ENCODE data around the gene MUC5AC.

Gene MUC5AC

DNA sequence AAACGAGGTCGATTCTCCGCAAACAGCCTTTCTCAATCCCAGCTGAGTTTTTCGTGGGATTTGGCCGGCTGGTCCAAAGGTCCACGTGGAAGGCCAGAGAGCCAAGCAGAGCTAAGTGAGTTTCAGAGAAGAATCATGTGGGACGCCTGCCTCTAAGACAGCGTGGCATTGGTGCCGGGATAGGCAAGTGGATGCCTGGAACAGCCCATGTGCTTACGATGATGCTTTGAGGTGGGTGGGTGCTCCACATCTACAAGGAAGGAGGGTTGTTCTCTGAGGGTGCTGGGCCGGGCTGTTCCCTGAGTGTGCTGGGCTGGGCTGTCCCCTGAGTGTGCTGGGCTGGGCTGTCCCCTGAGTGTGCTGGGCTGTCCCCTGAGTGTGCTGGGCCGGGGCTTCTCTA is 41.6 kb upstream of the MUC5AC start:
- Histone ChIP-seq H3K36me3 (ENCODE audit: control insufficient read depth in 1 of 2, insufficient read depth in 2 of 2, low read length in 2 of 2) (no peaks in the 10 kb centered on the region), H3K27me3 (ENCODE audit: control insufficient read depth in 1 of 2, insufficient read depth in 2 of 2, low read length in 2 of 2) (no peaks in the 10 kb centered on the region), H3K27ac (ENCODE audit: low read depth, low read length) (no peak overlapping the region)

GRCh38 chr11:1116666-1117390 is 40.9 kb upstream of the MUC5AC start:
- Histone ChIP-seq H3K27ac (ENCODE audit: low read depth, low read length) (no peak overlapping the region), H3K9ac (ENCODE audit: low read depth in 1 of 2, low read length in 2 of 2) (no peak overlapping the region), H3K27me3 (ENCODE audit: control insufficient read depth in 1 of 2, insufficient read depth in 2 of 2, low read length in 2 of 2) (no peaks in the 10 kb centered on the region), H3K9me3 (ENCODE audit: control insufficient read depth in 1 of 2, low read length in 2 of 2) (no peaks in the 10 kb centered on the region), H3K4me1 (ENCODE audit: control insufficient read depth in 1 of 2, insufficient read depth in 2 of 2, low read length in 2 of 2) (no peaks in the 10 kb centered on the region), H3K4me3 (ENCODE audit: low read depth in 1 of 2, low read length in 2 of 2) (no peak overlapping the region), H3K36me3 (ENCODE audit: control insufficient read depth in 1 of 2, insufficient read depth in 2 of 2, low read length in 2 of 2) (no peaks in the 10 kb centered on the region)

More for the DNA sequence above, 41.6 kb upstream of the MUC5AC start:
- H3K4me1 ChIP-seq (ENCODE audit: control insufficient read depth in 1 of 2, insufficient read depth in 2 of 2, low read length in 2 of 2): no peaks in the 10 kb centered on the region
- no peak overlapping the region for H3K9ac ChIP-seq (ENCODE audit: low read depth in 1 of 2, low read length in 2 of 2)
- no peak overlapping the region for H3K4me3 ChIP-seq (ENCODE audit: low read depth in 1 of 2, low read length in 2 of 2)
- H3K9me3 ChIP-seq (ENCODE audit: control insufficient read depth in 1 of 2, low read length in 2 of 2): no peaks in the 10 kb centered on the region

DNA sequence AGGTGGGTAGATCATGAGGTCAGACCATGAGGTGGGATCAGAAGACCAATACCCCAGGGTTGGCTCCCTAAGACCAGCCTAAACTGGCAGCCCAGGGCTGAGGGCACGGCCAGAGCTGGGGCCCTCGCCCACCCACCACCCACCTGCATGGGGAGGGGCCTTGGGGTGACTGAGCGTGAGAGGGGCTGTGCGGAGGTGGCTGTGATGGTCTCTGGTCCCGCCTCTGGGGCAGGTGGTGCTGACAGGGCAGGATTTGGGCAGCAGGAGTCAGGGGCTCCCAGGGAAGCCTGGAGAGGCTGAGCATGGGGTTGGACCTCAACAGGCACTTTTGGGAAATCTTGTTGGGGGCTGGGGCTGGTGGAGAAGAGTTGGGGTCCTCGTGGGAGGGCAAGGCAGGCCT is 39.8 kb upstream of the MUC5AC start:
- Histone ChIP-seq H3K4me3 (ENCODE audit: low read depth in 1 of 2, low read length in 2 of 2) (no peak overlapping the region), H3K9ac (ENCODE audit: low read depth in 1 of 2, low read length in 2 of 2) (no peak overlapping the region), H3K27ac (ENCODE audit: low read depth, low read length) (no peak overlapping the region), H3K36me3 (ENCODE audit: control insufficient read depth in 1 of 2, insufficient read depth in 2 of 2, low read length in 2 of 2) (no peaks in the 10 kb centered on the region), H3K27me3 (ENCODE audit: control insufficient read depth in 1 of 2, insufficient read depth in 2 of 2, low read length in 2 of 2) (no peaks in the 10 kb centered on the region), H3K4me1 (ENCODE audit: control insufficient read depth in 1 of 2, insufficient read depth in 2 of 2, low read length in 2 of 2) (no peaks in the 10 kb centered on the region), H3K9me3 (ENCODE audit: control insufficient read depth in 1 of 2, low read length in 2 of 2) (no peaks in the 10 kb centered on the region)

DNA sequence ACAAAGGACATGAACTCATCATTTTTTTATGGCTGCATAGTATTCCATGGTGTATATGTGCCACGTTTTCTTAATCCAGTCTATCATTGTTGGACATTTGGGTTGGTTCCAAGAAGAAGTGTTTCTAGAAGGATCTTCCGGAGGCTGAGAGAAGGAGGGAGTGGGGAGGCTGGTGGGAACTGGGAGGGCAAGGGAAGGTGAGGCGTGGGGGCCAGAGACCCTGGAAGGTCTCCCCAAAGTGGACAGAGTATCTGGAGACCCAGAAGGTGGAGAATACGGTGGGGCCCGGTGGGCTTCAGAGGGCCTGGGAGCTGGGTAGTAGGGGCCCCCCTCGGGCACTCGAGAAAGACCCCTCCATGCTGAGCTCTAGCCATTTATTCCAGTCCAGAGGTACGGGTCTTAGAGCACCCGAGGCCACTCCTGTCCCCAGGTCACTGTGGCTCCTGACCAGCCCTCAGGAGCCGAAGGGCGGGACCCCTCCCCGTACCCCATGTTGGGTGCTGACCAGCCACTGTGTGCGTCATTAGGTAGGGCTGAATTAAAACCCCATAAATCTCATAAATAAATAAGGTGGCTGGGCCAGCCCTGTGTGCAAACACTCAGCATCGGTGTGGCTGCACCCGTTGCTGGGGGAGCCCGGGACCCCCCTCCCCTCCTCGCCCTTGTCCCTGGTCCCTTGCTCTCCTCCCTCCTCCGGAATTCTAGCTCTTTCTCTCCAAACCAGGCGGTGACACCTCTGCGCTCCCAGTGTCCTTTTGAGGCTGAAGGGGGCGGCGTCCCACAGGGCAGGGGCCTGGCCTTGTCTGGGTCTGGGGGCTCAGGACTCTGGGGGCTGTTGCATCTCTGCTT is 38.8 kb upstream of the MUC5AC start:
- Histone ChIP-seq H3K27me3 (ENCODE audit: control insufficient read depth in 1 of 2, insufficient read depth in 2 of 2, low read length in 2 of 2) (no peaks in the 10 kb centered on the region), H3K4me3 (ENCODE audit: low read depth in 1 of 2, low read length in 2 of 2) (no peak overlapping the region), H3K36me3 (ENCODE audit: control insufficient read depth in 1 of 2, insufficient read depth in 2 of 2, low read length in 2 of 2) (no peaks in the 10 kb centered on the region), H3K9ac (ENCODE audit: low read depth in 1 of 2, low read length in 2 of 2) (no peak overlapping the region), H3K27ac (ENCODE audit: low read depth, low read length) (no peak overlapping the region), H3K4me1 (ENCODE audit: control insufficient read depth in 1 of 2, insufficient read depth in 2 of 2, low read length in 2 of 2) (no peaks in the 10 kb centered on the region), H3K9me3 (ENCODE audit: control insufficient read depth in 1 of 2, low read length in 2 of 2) (no peaks in the 10 kb centered on the region)

- Histone ChIP-seq H3K4me1 (ENCODE audit: control insufficient read depth in 1 of 2, insufficient read depth in 2 of 2, low read length in 2 of 2) (no peaks in the 10 kb centered on the region), H3K9ac (ENCODE audit: low read depth in 1 of 2, low read length in 2 of 2) (no peak overlapping the region), H3K27me3 (ENCODE audit: control insufficient read depth in 1 of 2, insufficient read depth in 2 of 2, low read length in 2 of 2) (no peaks in the 10 kb centered on the region), H3K27ac (ENCODE audit: low read depth, low read length) (no peak overlapping the region), H3K36me3 (ENCODE audit: control insufficient read depth in 1 of 2, insufficient read depth in 2 of 2, low read length in 2 of 2) (no peaks in the 10 kb centered on the region), H3K4me3 (ENCODE audit: low read depth in 1 of 2, low read length in 2 of 2) (no peak overlapping the region), H3K9me3 (ENCODE audit: control insufficient read depth in 1 of 2, low read length in 2 of 2) (no peaks in the 10 kb centered on the region)
Measured at GRCh38 chr11:1119604-1120146, 38.1 kb upstream of the MUC5AC start.

DNA sequence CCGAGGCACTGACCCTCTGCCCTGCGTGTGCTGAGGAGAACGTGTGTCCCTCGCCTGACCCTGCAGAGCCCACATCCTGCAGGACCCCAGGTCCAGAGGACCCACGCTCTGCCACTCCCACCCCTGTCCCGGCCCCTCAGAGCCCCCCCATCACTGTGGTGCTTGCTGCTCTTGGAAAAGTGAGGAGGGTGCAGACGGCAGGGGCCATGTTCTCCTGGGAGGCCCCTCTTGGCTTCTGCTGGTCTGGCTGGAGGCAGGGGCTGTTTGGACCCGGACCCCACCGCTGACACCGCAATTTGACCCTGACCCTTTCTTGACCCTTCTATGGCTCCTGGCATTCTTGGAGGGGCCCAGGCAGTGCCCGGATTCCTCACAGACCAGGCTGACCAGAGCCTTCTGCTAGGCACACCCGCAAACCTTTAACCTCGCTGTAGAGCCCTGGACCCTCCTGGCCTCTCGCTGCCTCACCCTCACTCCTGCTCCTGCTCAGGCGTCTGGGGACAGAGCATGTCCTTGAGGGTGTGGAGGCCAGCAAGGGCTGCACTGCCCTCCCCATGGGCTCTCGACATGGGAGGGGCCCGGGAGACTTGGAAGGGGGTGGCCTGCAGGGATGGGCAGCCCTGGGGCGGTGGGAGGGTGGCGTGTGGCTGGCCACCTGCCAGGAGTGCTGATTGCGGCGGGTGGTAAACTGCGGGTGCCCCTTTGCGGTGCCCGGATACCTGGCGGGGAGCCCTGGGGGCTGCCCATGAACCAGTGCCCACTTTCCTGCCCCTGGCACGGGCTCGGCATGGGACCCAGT is 37.0 kb upstream of the MUC5AC start:
- Histone ChIP-seq H3K36me3 (ENCODE audit: control insufficient read depth in 1 of 2, insufficient read depth in 2 of 2, low read length in 2 of 2) (no peaks in the 10 kb centered on the region), H3K4me1 (ENCODE audit: control insufficient read depth in 1 of 2, insufficient read depth in 2 of 2, low read length in 2 of 2) (no peaks in the 10 kb centered on the region), H3K27me3 (ENCODE audit: control insufficient read depth in 1 of 2, insufficient read depth in 2 of 2, low read length in 2 of 2) (peaks cover 0 to 1% of the 10 kb centered on the region in 2 donors), H3K27ac (ENCODE audit: low read depth, low read length) (no peak overlapping the region), H3K9me3 (ENCODE audit: control insufficient read depth in 1 of 2, low read length in 2 of 2) (no peaks in the 10 kb centered on the region), H3K9ac (ENCODE audit: low read depth in 1 of 2, low read length in 2 of 2) (no peak overlapping the region), H3K4me3 (ENCODE audit: low read depth in 1 of 2, low read length in 2 of 2) (no peak overlapping the region)

GRCh38 chr11:1121331-1121812 is 36.4 kb upstream of the MUC5AC start:
- Histone ChIP-seq H3K27me3 (ENCODE audit: control insufficient read depth in 1 of 2, insufficient read depth in 2 of 2, low read length in 2 of 2) (peaks cover 0 to 4% of the 10 kb centered on the region in 2 donors), H3K27ac (ENCODE audit: low read depth, low read length) (no peak overlapping the region), H3K4me1 (ENCODE audit: control insufficient read depth in 1 of 2, insufficient read depth in 2 of 2, low read length in 2 of 2) (no peaks in the 10 kb centered on the region), H3K9ac (ENCODE audit: low read depth in 1 of 2, low read length in 2 of 2) (no peak overlapping the region), H3K9me3 (ENCODE audit: control insufficient read depth in 1 of 2, low read length in 2 of 2) (no peaks in the 10 kb centered on the region), H3K36me3 (ENCODE audit: control insufficient read depth in 1 of 2, insufficient read depth in 2 of 2, low read length in 2 of 2) (no peaks in the 10 kb centered on the region), H3K4me3 (ENCODE audit: low read depth in 1 of 2, low read length in 2 of 2) (no peak overlapping the region)

DNA sequence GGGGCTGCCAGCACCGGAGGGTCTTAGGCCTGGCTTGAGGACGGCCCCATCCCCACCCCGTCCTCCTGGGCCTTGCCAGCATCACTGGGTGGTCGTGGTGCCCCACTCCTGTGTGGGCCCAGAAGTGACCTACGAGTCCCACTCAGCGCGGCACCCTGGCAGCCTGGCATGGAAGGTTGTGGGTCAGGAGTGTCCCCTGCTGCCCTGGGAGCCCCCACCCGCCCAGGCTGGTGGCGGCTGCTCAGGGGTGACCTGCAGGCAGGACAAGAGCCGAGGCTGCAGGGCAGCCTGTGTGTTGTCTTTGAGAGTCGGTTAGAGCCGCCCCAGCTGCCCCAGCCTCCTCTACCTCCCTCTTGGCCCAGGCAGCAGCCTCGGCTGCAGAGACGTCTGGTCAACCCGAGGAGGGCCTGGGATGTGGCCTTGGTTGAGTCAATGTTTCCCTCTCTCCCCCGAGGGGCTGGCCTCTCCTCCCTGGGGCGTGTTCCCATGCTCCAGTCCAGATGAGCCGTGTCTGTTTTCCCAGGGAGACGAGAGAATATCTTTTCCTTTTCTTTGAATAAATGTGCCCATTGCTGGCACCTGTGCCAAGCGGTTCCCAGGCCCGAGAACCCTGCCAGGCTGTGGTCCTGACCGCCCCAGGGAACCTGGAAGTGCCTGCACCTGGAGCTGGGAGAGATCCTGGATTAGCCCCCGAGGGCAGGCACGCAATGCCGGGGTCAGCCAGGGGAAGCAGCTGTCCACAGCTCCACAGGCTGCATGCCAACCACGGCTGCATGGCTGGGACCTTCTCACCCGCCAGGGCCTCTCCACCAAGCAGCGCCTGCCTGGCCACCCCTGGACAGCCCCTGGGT is 35.7 kb upstream of the MUC5AC start:
- no peak overlapping the region for H3K4me3 ChIP-seq (ENCODE audit: low read depth in 1 of 2, low read length in 2 of 2)
- H3K4me1 ChIP-seq (ENCODE audit: control insufficient read depth in 1 of 2, insufficient read depth in 2 of 2, low read length in 2 of 2): no peaks in the 10 kb centered on the region
- no peaks in the 10 kb centered on the region for H3K9me3 ChIP-seq (ENCODE audit: control insufficient read depth in 1 of 2, low read length in 2 of 2)
- H3K27ac ChIP-seq (ENCODE audit: low read depth, low read length): no peak overlapping the region
- H3K27me3 ChIP-seq (ENCODE audit: control insufficient read depth in 1 of 2, insufficient read depth in 2 of 2, low read length in 2 of 2): peaks cover 0 to 4% of the 10 kb centered on the region in 2 donors
- H3K36me3 ChIP-seq (ENCODE audit: control insufficient read depth in 1 of 2, insufficient read depth in 2 of 2, low read length in 2 of 2): no peaks in the 10 kb centered on the region
- H3K9ac ChIP-seq (ENCODE audit: low read depth in 1 of 2, low read length in 2 of 2): no peak overlapping the region

DNA sequence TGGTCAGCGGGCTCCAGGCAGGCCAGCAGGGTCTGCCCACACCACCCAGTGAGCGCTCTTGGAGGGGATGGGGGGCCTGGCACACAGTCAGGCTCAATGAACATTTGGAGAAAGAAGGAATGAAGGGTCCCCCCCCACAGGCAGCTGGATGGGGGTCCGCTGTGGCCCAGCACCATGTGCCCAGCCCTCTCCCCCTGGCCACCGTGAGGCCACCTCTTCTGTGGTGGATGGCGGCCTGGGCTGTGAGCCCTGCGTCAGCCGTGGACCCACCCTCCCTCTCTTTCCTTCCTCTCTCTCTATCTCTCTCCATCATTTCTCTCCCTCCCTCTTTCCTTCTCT is 35.1 kb upstream of the MUC5AC start:
- H3K4me3 ChIP-seq (ENCODE audit: low read depth in 1 of 2, low read length in 2 of 2): no peak overlapping the region
- H3K27me3 ChIP-seq (ENCODE audit: control insufficient read depth in 1 of 2, insufficient read depth in 2 of 2, low read length in 2 of 2): peaks cover 0 to 4% of the 10 kb centered on the region in 2 donors
- H3K9me3 ChIP-seq (ENCODE audit: control insufficient read depth in 1 of 2, low read length in 2 of 2): no peaks in the 10 kb centered on the region
- no peaks in the 10 kb centered on the region for H3K36me3 ChIP-seq (ENCODE audit: control insufficient read depth in 1 of 2, insufficient read depth in 2 of 2, low read length in 2 of 2)
- H3K9ac ChIP-seq (ENCODE audit: low read depth in 1 of 2, low read length in 2 of 2): no peak overlapping the region
- H3K27ac ChIP-seq (ENCODE audit: low read depth, low read length): no peak overlapping the region
- H3K4me1 ChIP-seq (ENCODE audit: control insufficient read depth in 1 of 2, insufficient read depth in 2 of 2, low read length in 2 of 2): no peaks in the 10 kb centered on the region
